ENCODE results near the gene USP13. TPM values are rescaled to one million over a fixed set of nuclear protein-coding genes. Genes with fewer than 3 reads are reported as not detected.

The USP13 gene
- total and polyA plus RNA-seq, 2 donors from 2014 or later: 3.0 to 9.0 TPM

GRCh38 chr3:179715582-179715981, 62.7 kb downstream of the USP13 start:
- intact Hi-C loops (cut with DNase I): no loop called here
- peak overlapping the region in 1 of 2 donors; percentile 16 for H3K27ac ChIP-seq (ENCODE audit: low read depth in 2 of 2, low read length in 2 of 2)
- H3K9ac ChIP-seq (ENCODE audit: low read length in 3 of 3): no peak overlapping the region
- DNase-seq (no peak), FAIRE-seq (no peak)
- peaks cover 0 to under 1% (median 0%) of the 10 kb centered on the region in 3 donors for H3K36me3 ChIP-seq (ENCODE audit: control insufficient read depth in 2 of 3, insufficient read depth in 3 of 3, low read length in 3 of 3)
- TF ChIP-seq CTCF (IDR thresholded peaks at IDR 0.05; ENCODE audit: borderline replicate concordance, extremely low read depth, insufficient read depth): no peak
- H3K27me3 ChIP-seq (ENCODE audit: control insufficient read depth, insufficient read depth, low read length): no peaks in the 10 kb centered on the region
- H3K4me3 ChIP-seq (ENCODE audit: low read length in 3 of 3): no peak overlapping the region
- H3K9me3 ChIP-seq (ENCODE audit: control insufficient read depth in 2 of 3, insufficient read depth in 1 of 3, low read length in 3 of 3): no peaks in the 10 kb centered on the region
- no peaks in the 10 kb centered on the region for H3K4me1 ChIP-seq (ENCODE audit: control insufficient read depth in 2 of 3, insufficient read depth in 2 of 3, low read depth in 1 of 3, low read length in 3 of 3)

- Histone ChIP-seq H3K9ac (ENCODE audit: low read length in 3 of 3) (no peak overlapping the region), H3K4me3 (ENCODE audit: low read length in 3 of 3) (no peak overlapping the region), H3K27me3 (ENCODE audit: control insufficient read depth, insufficient read depth, low read length) (no peaks in the 10 kb centered on the region), H3K27ac (ENCODE audit: low read depth in 2 of 2, low read length in 2 of 2) (no peak overlapping the region), H3K9me3 (ENCODE audit: control insufficient read depth in 2 of 3, insufficient read depth in 1 of 3, low read length in 3 of 3) (no peaks in the 10 kb centered on the region), H3K36me3 (ENCODE audit: control insufficient read depth in 2 of 3, insufficient read depth in 3 of 3, low read length in 3 of 3) (no peaks in the 10 kb centered on the region), H3K4me1 (ENCODE audit: control insufficient read depth in 2 of 3, insufficient read depth in 2 of 3, low read depth in 1 of 3, low read length in 3 of 3) (no peaks in the 10 kb centered on the region)
- FAIRE-seq (no peak), DNase-seq (no peak)
- intact Hi-C loops (cut with DNase I): no loop called here
- no peak for TF ChIP-seq CTCF (IDR thresholded peaks at IDR 0.05; ENCODE audit: borderline replicate concordance, extremely low read depth, insufficient read depth)
Measured at GRCh38 chr3:179716226-179716625, 63.4 kb downstream of the USP13 start.

DNA sequence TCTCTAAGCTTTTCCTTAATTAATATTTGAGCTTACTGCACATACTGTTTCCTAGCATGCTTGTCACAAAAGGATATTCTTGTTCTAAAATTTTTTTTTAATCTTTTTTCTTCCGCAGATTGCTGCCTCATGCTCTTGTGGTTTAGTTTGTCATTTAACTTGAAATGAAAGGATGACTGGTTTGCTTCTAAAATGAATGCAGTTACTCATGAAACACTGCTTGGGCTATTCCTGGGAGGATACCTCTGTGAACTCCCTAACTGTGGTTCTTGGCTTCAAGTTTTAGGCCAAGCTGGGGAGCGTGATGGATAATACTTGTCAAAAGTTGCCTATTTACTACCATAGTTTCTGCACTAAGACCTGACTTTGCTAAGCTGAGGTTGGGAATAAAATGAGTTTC, 64.0 kb downstream of the USP13 start:
- no peak for FAIRE-seq
- H3K27ac ChIP-seq (ENCODE audit: low read depth in 2 of 2, low read length in 2 of 2): no peak overlapping the region

More for the DNA sequence above, 64.0 kb downstream of the USP13 start:
- Histone ChIP-seq H3K9me3 (ENCODE audit: control insufficient read depth in 2 of 3, insufficient read depth in 1 of 3, low read length in 3 of 3) (no peaks in the 10 kb centered on the region), H3K36me3 (ENCODE audit: control insufficient read depth in 2 of 3, insufficient read depth in 3 of 3, low read length in 3 of 3) (no peaks in the 10 kb centered on the region), H3K4me1 (ENCODE audit: control insufficient read depth in 2 of 3, insufficient read depth in 2 of 3, low read depth in 1 of 3, low read length in 3 of 3) (no peaks in the 10 kb centered on the region), H3K9ac (ENCODE audit: low read length in 3 of 3) (no peak overlapping the region), H3K4me3 (ENCODE audit: low read length in 3 of 3) (no peak overlapping the region), H3K27me3 (ENCODE audit: control insufficient read depth, insufficient read depth, low read length) (no peaks in the 10 kb centered on the region)
- no peak for TF ChIP-seq CTCF (IDR thresholded peaks at IDR 0.05; ENCODE audit: borderline replicate concordance, extremely low read depth, insufficient read depth)
- intact Hi-C loops (cut with DNase I): no loop called here
- no peak for DNase-seq
